ENCODE data around the gene ZSCAN26.
"Not testable (repeated sequence)": the region's sequence is repeated elsewhere in the genome, so short reads cannot be mapped to it uniquely, and the experiment has no call there.

The ZSCAN26 gene

DNA sequence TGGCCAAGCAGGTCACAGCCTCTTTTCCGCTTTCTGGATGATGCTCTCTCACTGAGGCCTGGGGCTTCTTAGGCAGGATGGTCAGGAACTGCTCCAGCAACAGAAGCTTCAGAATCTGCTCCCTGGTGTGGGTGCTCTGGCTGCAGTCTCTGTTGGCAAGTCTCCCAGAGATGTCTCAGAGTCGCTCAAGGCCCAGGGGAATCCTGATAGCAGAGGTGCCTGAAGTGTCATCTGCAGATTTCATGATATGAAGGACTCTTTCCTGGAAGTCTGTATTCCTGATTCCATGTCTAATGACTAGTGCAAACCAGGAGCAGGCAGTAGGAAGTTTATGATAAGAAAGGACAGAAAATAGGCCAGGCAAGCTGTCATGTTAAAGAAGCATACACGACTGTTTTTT lies 48.7 kb downstream of the ZSCAN26 start:
- DNase-seq (ENCODE audit: low spot score) (no peak), FAIRE-seq (no peak)

DNA sequence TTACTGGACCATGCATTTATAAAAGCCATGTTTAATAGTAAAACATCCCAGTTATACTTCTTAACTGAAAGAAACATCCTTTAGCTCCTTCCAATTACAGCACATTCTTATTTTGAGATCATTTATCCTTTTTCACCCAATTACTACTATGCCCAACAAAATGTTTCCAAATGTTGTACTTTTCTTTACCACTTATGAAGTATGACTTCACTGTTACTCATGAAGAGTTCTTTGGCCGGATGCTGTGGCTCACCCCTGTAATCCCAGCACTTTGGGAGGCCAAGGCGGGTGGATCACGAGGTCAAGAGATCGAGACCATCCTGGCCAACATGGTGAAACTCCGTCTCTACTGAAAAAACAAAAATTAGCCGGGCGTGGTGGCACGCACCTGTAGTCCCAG lies 50.9 kb downstream of the ZSCAN26 start:
- FAIRE-seq; DNase-seq (ENCODE audit: low spot score): not testable (repeated sequence)

DNA sequence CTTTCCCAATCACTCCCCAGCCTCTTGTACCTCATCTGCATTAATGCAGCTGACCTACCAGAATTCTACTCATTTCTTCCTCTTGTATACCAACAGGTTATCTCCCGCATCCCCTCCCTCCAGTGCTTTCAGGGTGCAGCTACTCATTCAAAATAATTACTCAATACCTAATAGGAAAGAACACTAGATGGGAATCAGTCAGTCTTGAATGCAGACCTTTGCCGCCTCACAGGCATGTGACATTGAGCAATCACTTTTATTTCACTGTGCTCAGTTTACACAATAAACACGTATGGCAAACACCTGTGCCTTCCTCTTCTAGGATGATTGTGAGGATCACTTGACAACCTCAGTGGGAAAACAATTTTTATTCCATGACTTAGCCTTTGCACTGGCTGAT lies 55.7 kb downstream of the ZSCAN26 start:
- no peak for FAIRE-seq

DNA sequence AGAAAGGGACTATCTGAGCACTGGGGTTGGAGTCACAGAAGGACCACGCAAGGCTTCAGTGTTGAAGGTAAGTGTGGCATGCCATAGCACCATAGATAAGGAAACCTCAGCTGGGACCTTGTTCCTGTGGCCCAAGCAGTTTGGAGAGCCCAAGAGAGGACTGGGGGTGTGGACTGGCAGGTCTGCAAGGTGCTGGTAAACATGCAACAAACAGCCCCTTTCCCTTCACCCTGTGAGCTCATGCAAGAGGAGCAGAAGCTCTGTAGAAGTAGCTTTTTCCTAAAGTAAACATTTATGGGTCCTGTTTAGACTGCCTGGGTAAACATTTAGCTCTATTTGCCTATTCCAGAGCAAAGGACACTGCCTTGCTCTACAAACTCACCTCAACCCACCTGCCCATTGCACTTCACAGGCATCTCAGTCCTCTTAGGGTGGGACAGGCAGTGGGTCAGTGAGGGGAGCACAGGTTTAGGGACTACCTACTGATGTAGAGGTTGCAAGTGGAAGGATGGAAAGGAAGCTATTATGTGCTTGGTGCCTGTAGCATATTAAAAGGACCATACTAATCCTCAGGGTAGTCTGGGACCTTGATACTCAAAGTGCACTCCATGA lies 57.0 kb downstream of the ZSCAN26 start:
- DNase-seq (ENCODE audit: low spot score) = no peak
- no peak for FAIRE-seq

More for the DNA sequence above, 55.7 kb downstream of the ZSCAN26 start:
- no peak for DNase-seq (ENCODE audit: low spot score)

DNA sequence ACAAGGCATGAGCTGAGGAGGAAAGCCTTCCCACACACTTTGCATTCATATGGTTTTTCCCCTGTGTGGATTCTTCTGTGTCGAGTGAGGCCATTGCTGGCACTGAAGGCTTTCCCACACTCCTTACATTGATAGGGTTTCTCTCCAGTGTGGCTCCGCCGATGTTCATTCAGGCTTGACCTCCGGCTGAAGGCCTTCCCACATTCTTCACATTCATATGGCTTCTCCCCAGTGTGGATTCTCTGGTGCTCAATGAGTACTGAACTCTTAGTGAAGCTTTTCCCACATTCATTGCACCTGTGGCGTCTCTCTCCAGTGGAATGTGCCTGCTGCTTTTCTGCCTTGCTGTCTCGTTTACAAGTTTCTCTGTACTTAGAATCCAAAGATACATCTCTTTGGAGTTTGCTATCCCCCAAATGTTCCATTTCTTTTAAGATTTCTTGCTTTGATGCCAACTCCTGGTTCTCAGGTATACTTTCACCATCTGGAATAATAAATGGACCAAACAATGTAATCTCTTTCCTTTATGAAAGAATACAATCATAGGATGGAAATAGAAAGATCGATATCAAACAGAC lies 59.5 kb downstream of the ZSCAN26 start:
- FAIRE-seq = no peak
- DNase-seq (ENCODE audit: low spot score) = no peak

Data from RCC 7860 (cell line).